ENCODE data around the gene TTC7B.

DNA sequence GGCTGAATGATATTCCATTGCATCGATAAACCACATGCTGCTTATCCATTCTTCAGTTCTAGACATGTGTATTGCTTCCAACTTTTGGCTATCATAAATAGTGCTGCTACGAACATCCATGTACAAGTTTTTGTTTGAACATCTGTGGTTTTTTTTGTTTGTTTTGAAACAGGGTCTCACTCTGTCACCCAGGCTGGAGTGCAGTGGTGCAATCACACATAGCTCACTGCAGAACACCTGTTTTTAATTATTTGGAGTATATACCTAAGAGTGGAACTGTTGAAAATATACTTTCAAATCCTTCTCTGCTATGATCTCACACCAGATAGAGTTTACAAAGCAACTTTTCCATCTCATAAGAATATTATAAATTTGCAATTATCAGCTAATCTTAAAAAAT is 124.2 kb downstream of the TTC7B start:
- TF ChIP-seq FOS (IDR thresholded peaks at IDR 0.05; ENCODE audit: borderline replicate concordance, insufficient read depth, low read length): no peak
- TF ChIP-seq POLR2AphosphoS5 (IDR thresholded peaks at IDR 0.05; ENCODE audit: insufficient read depth, low read depth, low read length): no peak
- TF ChIP-seq, protein P1, sequence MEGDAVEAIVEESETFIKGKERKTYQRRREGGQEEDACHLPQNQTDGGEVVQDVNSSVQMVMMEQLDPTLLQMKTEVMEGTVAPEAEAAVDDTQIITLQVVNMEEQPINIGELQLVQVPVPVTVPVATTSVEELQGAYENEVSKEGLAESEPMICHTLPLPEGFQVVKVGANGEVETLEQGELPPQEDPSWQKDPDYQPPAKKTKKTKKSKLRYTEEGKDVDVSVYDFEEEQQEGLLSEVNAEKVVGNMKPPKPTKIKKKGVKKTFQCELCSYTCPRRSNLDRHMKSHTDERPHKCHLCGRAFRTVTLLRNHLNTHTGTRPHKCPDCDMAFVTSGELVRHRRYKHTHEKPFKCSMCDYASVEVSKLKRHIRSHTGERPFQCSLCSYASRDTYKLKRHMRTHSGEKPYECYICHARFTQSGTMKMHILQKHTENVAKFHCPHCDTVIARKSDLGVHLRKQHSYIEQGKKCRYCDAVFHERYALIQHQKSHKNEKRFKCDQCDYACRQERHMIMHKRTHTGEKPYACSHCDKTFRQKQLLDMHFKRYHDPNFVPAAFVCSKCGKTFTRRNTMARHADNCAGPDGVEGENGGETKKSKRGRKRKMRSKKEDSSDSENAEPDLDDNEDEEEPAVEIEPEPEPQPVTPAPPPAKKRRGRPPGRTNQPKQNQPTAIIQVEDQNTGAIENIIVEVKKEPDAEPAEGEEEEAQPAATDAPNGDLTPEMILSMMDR (IDR thresholded peaks at IDR 0.05; ENCODE audit: extremely low read depth in 1 of 2, insufficient read depth in 1 of 2, low read depth in 1 of 2, low read length in 2 of 2): no peak

Data from endothelial cell of umbilical vein (primary cell).